Neural crest cell (in vitro differentiated cells): ENCODE data around the gene TAF6. TPM values are rescaled to one million over a fixed set of nuclear protein-coding genes. Genes with fewer than 3 reads are reported as not detected.

ENCODE experiments used
- DNase-seq: peaks from one replicate; pipeline ENCODE4 v3.0.0; 2021; ENCODE audit warnings: low read depth, mixed read lengths, low spot score
- H3K27ac Mint-ChIP-seq: one replicate; pipeline ENCODE4 v1.8.0; 2021; ENCODE audit warnings: mild to moderate bottlenecking, mixed read lengths; ENCODE audit not compliant: unreplicated experiment
- H3K27me3 Mint-ChIP-seq: 2 replicates; pipeline ENCODE4 v1.8.0; 2021; ENCODE audit warnings: low read depth, mild to moderate bottlenecking, mixed read lengths
- H3K36me3 Mint-ChIP-seq: 2 replicates; pipeline ENCODE4 v1.8.0; 2021; ENCODE audit warnings: low read depth, mild to moderate bottlenecking, mixed read lengths
- H3K4me1 Mint-ChIP-seq: 2 replicates; pipeline ENCODE4 v1.8.0; 2021; ENCODE audit warnings: mixed read lengths
- H3K4me3 Mint-ChIP-seq: one replicate; pipeline ENCODE4 v1.8.0; 2021; ENCODE audit warnings: mild to moderate bottlenecking, mixed read lengths
- H3K9me3 Mint-ChIP-seq: 2 replicates; pipeline ENCODE4 v1.8.0; 2021; ENCODE audit warnings: mixed read lengths
- total RNA-seq: library from RNA; stranded (reverse); gene quantifications from 2 replicates; pipeline ENCODE4 v1.2.1, GENCODE V29; 2021
- TF ChIP-seq, protein P1 (sequence below): fragments of 200-600 bp; sonication (generic); conservative IDR thresholded peaks from 2 replicates; pipeline ENCODE4 v1.5.0; 2021; ENCODE audit warnings: antibody characterized with exemption, mild to moderate bottlenecking

The TAF6 gene
- total RNA-seq, 1 donor from 2014 or later = 88.9 TPM

DNA sequence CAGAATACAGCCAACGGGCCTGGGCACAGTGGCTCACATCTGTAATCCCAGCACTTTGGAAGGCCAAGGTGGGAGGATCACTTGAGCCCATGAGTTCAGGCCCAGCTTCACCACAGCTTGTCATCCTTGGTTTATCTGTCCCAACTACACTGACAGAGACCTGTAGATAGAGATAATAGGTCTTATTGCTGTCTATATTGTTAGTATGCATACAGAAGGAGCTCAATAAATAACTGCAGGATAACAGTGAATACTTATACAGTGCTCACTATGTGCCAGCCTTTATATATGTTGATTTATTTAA is 1.5 kb upstream of the TAF6 start:
- TF ChIP-seq, protein P1, sequence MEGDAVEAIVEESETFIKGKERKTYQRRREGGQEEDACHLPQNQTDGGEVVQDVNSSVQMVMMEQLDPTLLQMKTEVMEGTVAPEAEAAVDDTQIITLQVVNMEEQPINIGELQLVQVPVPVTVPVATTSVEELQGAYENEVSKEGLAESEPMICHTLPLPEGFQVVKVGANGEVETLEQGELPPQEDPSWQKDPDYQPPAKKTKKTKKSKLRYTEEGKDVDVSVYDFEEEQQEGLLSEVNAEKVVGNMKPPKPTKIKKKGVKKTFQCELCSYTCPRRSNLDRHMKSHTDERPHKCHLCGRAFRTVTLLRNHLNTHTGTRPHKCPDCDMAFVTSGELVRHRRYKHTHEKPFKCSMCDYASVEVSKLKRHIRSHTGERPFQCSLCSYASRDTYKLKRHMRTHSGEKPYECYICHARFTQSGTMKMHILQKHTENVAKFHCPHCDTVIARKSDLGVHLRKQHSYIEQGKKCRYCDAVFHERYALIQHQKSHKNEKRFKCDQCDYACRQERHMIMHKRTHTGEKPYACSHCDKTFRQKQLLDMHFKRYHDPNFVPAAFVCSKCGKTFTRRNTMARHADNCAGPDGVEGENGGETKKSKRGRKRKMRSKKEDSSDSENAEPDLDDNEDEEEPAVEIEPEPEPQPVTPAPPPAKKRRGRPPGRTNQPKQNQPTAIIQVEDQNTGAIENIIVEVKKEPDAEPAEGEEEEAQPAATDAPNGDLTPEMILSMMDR = no peak
- peaks cover 2% of the 10 kb centered on the region for H3K36me3 Mint-ChIP-seq
- H3K27ac Mint-ChIP-seq = no peak overlapping the region
- H3K27me3 Mint-ChIP-seq = no peaks in the 10 kb centered on the region
- peaks cover 39% of the 10 kb centered on the region for H3K4me1 Mint-ChIP-seq
- DNase-seq = no peak
- H3K4me3 Mint-ChIP-seq = peak overlapping the region; percentile 96
- H3K9me3 Mint-ChIP-seq = no peaks in the 10 kb centered on the region

DNA sequence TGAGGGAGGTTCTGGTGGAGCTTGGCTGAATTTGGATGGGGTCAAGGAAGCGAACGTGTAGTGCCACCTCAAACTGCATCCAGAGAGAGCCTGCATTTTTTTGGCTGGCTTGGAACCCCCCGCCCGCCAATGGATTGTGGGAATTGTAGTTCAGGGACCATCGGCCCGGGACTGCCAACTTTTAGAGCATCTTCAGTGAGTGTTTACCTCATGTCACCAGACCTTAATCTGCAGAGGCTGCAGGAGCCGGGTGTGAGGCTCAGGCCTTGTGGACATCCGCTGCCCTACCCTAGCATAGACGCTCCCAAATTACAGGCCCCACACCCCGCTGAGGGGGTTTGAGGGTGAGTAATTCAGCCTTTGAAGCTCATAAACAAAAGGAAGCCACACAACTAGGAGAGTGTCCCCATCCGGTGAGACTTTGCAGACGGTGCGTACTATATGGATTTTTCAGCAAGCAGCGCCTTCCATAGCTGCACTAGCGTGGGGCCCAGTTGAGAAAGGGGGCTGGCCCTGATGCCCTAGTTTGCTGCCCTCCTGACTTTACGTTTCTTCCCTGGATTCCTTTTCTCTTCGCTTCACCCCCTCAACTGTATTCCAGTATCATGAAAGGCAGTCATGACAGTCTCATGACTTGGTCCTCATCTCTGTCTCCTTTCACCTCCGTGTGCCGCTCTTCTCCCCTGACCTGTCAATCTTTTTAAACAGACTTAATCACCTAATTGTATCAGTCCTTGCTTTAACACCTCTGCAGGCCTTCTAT is 993 bp upstream of the TAF6 start:
- peak overlapping the region; percentile 100 for H3K27ac Mint-ChIP-seq
- H3K9me3 Mint-ChIP-seq = no peaks in the 10 kb centered on the region

DNA sequence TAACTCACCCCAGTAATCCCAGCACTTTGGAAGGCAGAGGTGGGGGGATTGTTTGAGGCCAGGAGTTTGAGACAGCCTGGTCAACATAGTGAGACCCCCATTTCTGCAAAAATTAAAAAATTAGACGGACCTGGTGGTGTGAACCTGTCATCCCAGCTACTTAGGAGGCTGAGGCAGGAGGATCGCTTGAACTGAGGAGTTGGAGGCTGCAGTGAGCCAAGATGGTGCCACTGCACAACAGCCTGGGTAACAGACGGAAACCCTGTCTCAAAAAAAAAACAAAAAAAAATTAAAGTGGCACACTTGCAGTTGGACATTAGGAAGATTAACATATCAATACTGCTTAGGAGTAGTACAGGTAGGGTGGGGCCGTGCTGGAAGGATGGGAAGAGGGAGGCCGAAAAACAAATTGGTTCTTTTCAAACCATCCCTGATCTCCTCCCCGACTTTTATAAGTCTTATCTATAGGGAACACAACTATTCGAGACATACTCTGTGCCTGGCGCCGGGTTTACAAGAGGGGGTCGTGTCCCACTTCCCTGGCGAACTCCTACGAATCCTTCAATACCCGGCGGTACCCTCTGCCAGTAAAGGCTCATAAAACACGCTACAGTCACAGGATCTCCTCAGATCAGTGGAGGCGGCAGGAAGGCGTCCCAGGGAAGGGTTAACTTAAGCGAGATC is 628 bp downstream of the TAF6 start:
- Mint-ChIP-seq H3K36me3 (peaks cover 2% of the 10 kb centered on the region), H3K27me3 (no peaks in the 10 kb centered on the region), H3K4me3 (peak overlapping the region; percentile 96), H3K27ac (peak overlapping the region; percentile 100), H3K9me3 (no peaks in the 10 kb centered on the region), H3K4me1 (peaks cover 34% of the 10 kb centered on the region)
- DNase-seq = no peak
- TF ChIP-seq, protein P1 = no peak

More for the DNA sequence above, 993 bp upstream of the TAF6 start:
- Mint-ChIP-seq H3K4me3 (peak overlapping the region; percentile 96), H3K27me3 (no peaks in the 10 kb centered on the region), H3K36me3 (peaks cover 2% of the 10 kb centered on the region), H3K4me1 (peaks cover 39% of the 10 kb centered on the region)
- TF ChIP-seq, protein P1 = no peak
- DNase-seq = peak; percentile 59

DNA sequence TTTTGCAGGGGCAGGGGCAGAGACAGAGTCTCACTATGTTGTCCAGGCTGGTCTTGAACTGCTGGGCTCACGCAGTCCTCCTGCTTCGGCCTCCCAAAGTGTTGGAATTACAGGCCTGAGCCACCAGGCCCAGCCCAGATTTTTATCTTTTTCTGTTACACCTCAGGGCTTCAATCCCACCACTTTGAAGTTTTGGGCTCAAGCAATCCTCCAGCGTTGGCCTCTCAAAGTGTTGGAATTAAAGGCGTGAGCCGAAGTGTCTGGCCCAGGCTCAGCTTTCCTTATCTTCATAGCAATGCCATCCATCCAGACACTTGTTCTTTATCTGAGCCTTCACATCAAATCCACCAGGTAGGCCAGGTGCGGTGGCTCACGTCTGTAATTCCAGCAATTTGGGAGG is 4.1 kb downstream of the TAF6 start:
- no peaks in the 10 kb centered on the region for H3K9me3 Mint-ChIP-seq
- no peak for DNase-seq
- peaks cover 17% of the 10 kb centered on the region for H3K4me1 Mint-ChIP-seq
- H3K27me3 Mint-ChIP-seq = no peaks in the 10 kb centered on the region
- TF ChIP-seq, protein P1 = no peak
- peaks cover 5% of the 10 kb centered on the region for H3K36me3 Mint-ChIP-seq
- H3K4me3 Mint-ChIP-seq = no peak overlapping the region
- H3K27ac Mint-ChIP-seq = no peak overlapping the region

DNA sequence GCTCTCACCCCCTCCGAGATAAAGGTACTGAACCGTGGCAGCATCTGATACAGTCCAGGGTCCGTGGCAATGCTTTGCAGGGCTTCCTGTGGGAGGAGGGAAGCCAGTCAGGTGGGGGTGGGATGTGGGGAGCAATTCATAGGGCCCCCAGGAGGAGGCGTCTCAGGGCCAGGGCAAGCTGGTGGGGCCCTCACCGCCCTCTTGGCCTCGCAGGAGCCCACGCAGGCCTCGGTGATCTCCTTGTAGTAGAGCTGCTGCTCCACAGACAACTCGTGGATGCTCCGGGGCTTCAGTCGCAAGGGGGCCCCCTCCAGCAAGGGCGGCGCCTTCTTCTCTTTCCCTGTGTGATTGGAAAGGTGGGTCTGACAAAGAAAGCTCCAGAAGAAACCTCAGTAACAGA is 7.2 kb downstream of the TAF6 start:
- Mint-ChIP-seq H3K9me3 (no peaks in the 10 kb centered on the region), H3K27ac (no peak overlapping the region), H3K4me3 (peak overlapping the region; percentile 44), H3K27me3 (no peaks in the 10 kb centered on the region), H3K36me3 (peaks cover 8% of the 10 kb centered on the region), H3K4me1 (no peaks in the 10 kb centered on the region)
- TF ChIP-seq, protein P1 = no peak
- DNase-seq = no peak
